Keratinocyte (primary cell): ENCODE results near the gene CKS1B. TPM values are rescaled to one million over a fixed set of nuclear protein-coding genes. Genes with fewer than 3 reads are reported as not detected.

Experiments
- DNase-seq: peaks from one replicate; pipeline ENCODE4 v3.0.0-alpha.2; 2011; ENCODE audit warnings: low read depth, missing footprints, low spot score
- FAIRE-seq: peaks from 2 replicates; lab custom pipeline; 2011; peaks lifted over from hg19 to GRCh38; lab: Jason Lieb, UNC
- H2AFZ ChIP-seq: 2 replicates; pipeline ENCODE4 v1.6.0; 2012; ENCODE audit warnings: low read length, control low read depth, inconsistent platforms; ENCODE audit not compliant: control insufficient read depth
- H3K27ac ChIP-seq: 2 replicates; pipeline ENCODE4 v1.5.1; 2011; ENCODE audit warnings: low read length; ENCODE audit not compliant: control insufficient read depth, insufficient read depth
- H3K27me3 ChIP-seq: 3 replicates; pipeline ENCODE4 v1.6.0; 2011; ENCODE audit warnings: low read length; ENCODE audit not compliant: control insufficient read depth, insufficient read depth; ENCODE audit errors: extremely low read depth
- H3K36me3 ChIP-seq, 2 experiments: 2 replicates in 1 of 2; 3 replicates in 1 of 2; pipeline ENCODE4 v1.5.1; 2011; ENCODE audit warnings: low read length in 2 of 2, mild to moderate bottlenecking in 1 of 2; ENCODE audit not compliant: control insufficient read depth in 2 of 2, insufficient read depth in 2 of 2; ENCODE audit errors: extremely low read depth in 1 of 2
- H3K4me1 ChIP-seq: 3 replicates; pipeline ENCODE4 v1.5.1; 2011; ENCODE audit warnings: low read length; ENCODE audit not compliant: control insufficient read depth, insufficient read depth; ENCODE audit errors: extremely low read depth
- H3K4me2 ChIP-seq: 3 replicates; pipeline ENCODE4 v1.6.0; 2011; ENCODE audit warnings: low read depth, low read length; ENCODE audit not compliant: control insufficient read depth, insufficient read depth; ENCODE audit errors: extremely low read depth
- H3K4me3 ChIP-seq, 3 experiments: fragments of 200-600 bp in 1 of 3; sonication (generic) in 1 of 3; 2 replicates in 2 of 3; 3 replicates in 1 of 3; pipeline ENCODE4 v1.5.1; 2011 to 2016; ENCODE audit warnings: low read length in 3 of 3, mild to moderate bottlenecking in 3 of 3, control low read depth in 2 of 3, inconsistent platforms in 1 of 3, low read depth in 1 of 3, mixed read lengths in 1 of 3, mixed run types in 1 of 3, moderate library complexity in 1 of 3; ENCODE audit not compliant: control insufficient read depth in 2 of 3, insufficient read depth in 2 of 3; ENCODE audit errors: extremely low read depth in 1 of 3
- H3K79me2 ChIP-seq: 2 replicates; pipeline ENCODE4 v1.6.0; 2012; ENCODE audit warnings: low read length; ENCODE audit not compliant: control insufficient read depth, insufficient read depth
- H3K9ac ChIP-seq: 3 replicates; pipeline ENCODE4 v1.6.0; 2011; ENCODE audit warnings: low read length; ENCODE audit not compliant: control insufficient read depth, insufficient read depth; ENCODE audit errors: extremely low read depth
- H3K9me1 ChIP-seq: 3 replicates; pipeline ENCODE4 v1.6.0; 2011; ENCODE audit warnings: low read length; ENCODE audit not compliant: control insufficient read depth, insufficient read depth; ENCODE audit errors: extremely low read depth
- H3K9me3 ChIP-seq: 2 replicates; pipeline ENCODE4 v1.5.1; 2012; ENCODE audit warnings: low read depth, low read length; ENCODE audit not compliant: control insufficient read depth
- H4K20me1 ChIP-seq: 3 replicates; pipeline ENCODE4 v1.6.0; 2011; ENCODE audit warnings: low read length; ENCODE audit not compliant: control insufficient read depth, insufficient read depth; ENCODE audit errors: extremely low read depth
- CTCF ChIP-seq, 3 experiments: IDR thresholded peaks in 1 of 3; conservative IDR thresholded peaks in 1 of 3; optimal IDR thresholded peaks in 1 of 3; 2 replicates in 2 of 3; 3 replicates in 1 of 3; pipeline versions ENCODE3 to v1.5.1; 2011; ENCODE audit warnings: low read length in 3 of 3, mild to moderate bottlenecking in 3 of 3, moderate library complexity in 2 of 3, control low read depth in 1 of 3, inconsistent platforms in 1 of 3; ENCODE audit not compliant: insufficient read depth in 2 of 3; ENCODE audit errors: extremely low read depth in 1 of 3
- EZH2 ChIP-seq: IDR thresholded peaks from one replicate; pipeline ENCODE4 v1.6.1; 2012; ENCODE audit warnings: inconsistent platforms, mild to moderate bottlenecking, low read length, moderate library complexity
- dilution Hi-C: fragments of 300-500 bp; cut with MboI; formaldehyde crosslinking; loops from one replicate; pipeline ENCODE4 v1.7.0; 2020; ENCODE audit warnings: low sequenced_read_pairs; ENCODE audit not compliant: extremely low pct_ligation_motif_present
- polyA plus RNA-seq, 5 experiments: library from polyadenylated mRNA; depleted of rRNA in 3 of 5; stranded (reverse) in 3 of 5; stranded (forward) in 1 of 5; unstranded in 1 of 5; fragments of >200 nt; gene quantifications; 1 replicate in 1 of 5; 2 replicates in 3 of 5; 3 replicates in 1 of 5; pipeline versions ENCODE4 v1.2.1 to v1.2.3, GENCODE V29; 2011 to 2012; ENCODE audit warnings: missing spikeins in 2 of 5, low read depth in 1 of 5, low replicate concordance in 1 of 5

The CKS1B gene
- polyA plus RNA-seq, 1 donor (not counting 4 experiments of a cell fraction or from before 2014, with no cell fraction given): 300 TPM

DNA sequence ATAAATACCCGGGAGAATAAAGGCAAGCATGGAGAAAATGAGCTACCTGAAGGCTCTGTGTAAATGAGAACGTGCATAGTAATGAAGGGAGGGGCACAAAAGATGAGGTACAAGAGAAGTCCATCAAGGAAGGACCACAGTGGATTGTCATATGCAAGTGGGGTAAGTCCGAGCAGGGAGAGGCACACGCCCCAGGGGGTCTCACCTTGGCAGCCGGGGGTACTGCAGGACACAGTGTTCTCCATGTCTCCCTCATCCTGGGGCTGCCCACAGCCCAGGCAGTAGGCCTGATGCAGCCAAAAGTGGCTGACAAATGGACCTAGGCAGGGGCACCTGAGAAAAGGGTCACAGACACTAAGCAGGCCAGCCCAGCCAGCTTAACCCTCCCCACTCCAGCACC, 49.1 kb downstream of the CKS1B start:
- no peaks in the 10 kb centered on the region for H4K20me1 ChIP-seq
- H3K36me3 ChIP-seq: peaks cover 3% of the 10 kb centered on the region in 2 experiments
- H3K27me3 ChIP-seq: no peaks in the 10 kb centered on the region
- H3K27ac ChIP-seq: no peak overlapping the region
- H3K4me1 ChIP-seq: peaks cover 22% of the 10 kb centered on the region
- no peak overlapping the region for H3K4me3 ChIP-seq
- FAIRE-seq (no peak), DNase-seq (no peak)
- TF ChIP-seq EZH2: no peak
- TF ChIP-seq CTCF (optimal IDR thresholded peaks at IDR 0.05 in 1 of 3, IDR thresholded peaks at IDR 0.05 in 1 of 3, conservative IDR thresholded peaks at IDR 0.05 in 1 of 3; ENCODE audit: extremely low read depth in 1 of 3, insufficient read depth in 2 of 3, low read length in 3 of 3): no peak
- no peak overlapping the region for H3K9ac ChIP-seq
- dilution Hi-C loops: no loop called here
- H3K9me1 ChIP-seq: no peaks in the 10 kb centered on the region
- H3K79me2 ChIP-seq: no peaks in the 10 kb centered on the region
- no peak overlapping the region for H2AFZ ChIP-seq
- no peaks in the 10 kb centered on the region for H3K9me3 ChIP-seq
- no peak overlapping the region for H3K4me2 ChIP-seq

DNA sequence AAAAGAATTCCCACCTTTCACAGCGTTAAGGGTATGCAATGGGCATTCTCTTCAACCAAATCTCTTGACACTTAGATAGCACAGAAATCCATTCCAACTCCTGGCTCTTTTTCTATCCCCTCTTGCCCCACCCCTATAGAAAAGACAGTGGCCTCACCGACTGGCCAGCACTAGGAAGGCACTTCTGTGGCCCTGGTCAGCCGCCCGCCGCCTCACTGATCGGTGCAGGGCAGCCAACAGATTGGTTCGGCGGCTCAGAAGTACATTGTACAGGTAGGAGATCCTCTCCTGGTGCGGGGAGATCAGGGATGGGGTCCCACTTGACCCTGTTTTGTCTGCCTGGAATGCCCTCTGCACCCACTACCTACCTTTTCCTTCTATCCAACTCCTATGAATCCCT, 49.8 kb downstream of the CKS1B start:
- H3K9me3 ChIP-seq: no peaks in the 10 kb centered on the region
- H2AFZ ChIP-seq: no peak overlapping the region
- H3K27ac ChIP-seq: no peak overlapping the region
- no peak overlapping the region for H3K4me3 ChIP-seq
- FAIRE-seq (no peak), DNase-seq (no peak)
- no peak for TF ChIP-seq EZH2
- no peak for TF ChIP-seq CTCF (optimal IDR thresholded peaks at IDR 0.05 in 1 of 3, IDR thresholded peaks at IDR 0.05 in 1 of 3, conservative IDR thresholded peaks at IDR 0.05 in 1 of 3; ENCODE audit: extremely low read depth in 1 of 3, insufficient read depth in 2 of 3, low read length in 3 of 3)
- H3K4me2 ChIP-seq: no peak overlapping the region
- no peaks in the 10 kb centered on the region for H3K36me3 ChIP-seq
- H3K4me1 ChIP-seq: peaks cover 22% of the 10 kb centered on the region
- H3K79me2 ChIP-seq: no peaks in the 10 kb centered on the region
- no peak overlapping the region for H3K9ac ChIP-seq
- dilution Hi-C loops: no loop called here
- H4K20me1 ChIP-seq: no peaks in the 10 kb centered on the region
- no peaks in the 10 kb centered on the region for H3K27me3 ChIP-seq
- H3K9me1 ChIP-seq: no peaks in the 10 kb centered on the region
